KMS-11 (cell line): ENCODE data around the gene NADK2.
"Not testable (repeated sequence)": the region's sequence is repeated elsewhere in the genome, so short reads cannot be mapped to it uniquely, and the experiment has no call there.

Experiments
- H2AFZ ChIP-seq: fragments of 200-600 bp; sonication (generic); 2 replicates; pipeline ENCODE4 v1.6.1; 2016; ENCODE audit warnings: antibody characterized with exemption, mixed run types, low read depth
- H3K27ac ChIP-seq: fragments of 200-600 bp; sonication (generic); 2 replicates; pipeline ENCODE4 v1.6.1; 2016; ENCODE audit warnings: mild to moderate bottlenecking, mixed run types
- H3K27me3 ChIP-seq: fragments of 200-600 bp; sonication (generic); 2 replicates; pipeline ENCODE4 v1.6.1; 2017; ENCODE audit warnings: mild to moderate bottlenecking, low read depth, mixed run types, moderate library complexity; ENCODE audit not compliant: insufficient read depth
- H3K36me3 ChIP-seq: fragments of 200-600 bp; sonication (generic); 2 replicates; pipeline ENCODE4 v1.6.1; 2017; ENCODE audit warnings: mild to moderate bottlenecking, mixed run types; ENCODE audit not compliant: insufficient read depth
- H3K4me1 ChIP-seq: fragments of 200-600 bp; sonication (generic); 2 replicates; pipeline ENCODE4 v1.6.1; 2016; ENCODE audit warnings: mild to moderate bottlenecking, low read depth, mixed run types; ENCODE audit not compliant: poor library complexity, severe bottlenecking
- H3K4me2 ChIP-seq: fragments of 200-600 bp; sonication (generic); 2 replicates; pipeline ENCODE4 v1.7.0; 2016; ENCODE audit warnings: mild to moderate bottlenecking, mixed run types
- H3K4me3 ChIP-seq: fragments of 200-600 bp; sonication (generic); IDR thresholded peaks from 2 replicates; pipeline ENCODE4 v1.6.1; 2017; ENCODE audit warnings: low read depth, low read length, mixed read lengths; ENCODE audit not compliant: insufficient read depth
- H3K79me2 ChIP-seq: fragments of 200-600 bp; sonication (generic); 2 replicates; pipeline ENCODE4 v1.6.1; 2016; ENCODE audit warnings: low read depth, mixed run types; ENCODE audit not compliant: insufficient read depth
- H3K9ac ChIP-seq: fragments of 200-600 bp; sonication (generic); 2 replicates; pipeline ENCODE4 v1.6.1; 2016; ENCODE audit warnings: mild to moderate bottlenecking, mixed run types
- H4K20me1 ChIP-seq: fragments of 200-600 bp; sonication (generic); 2 replicates; pipeline ENCODE4 v1.6.1; 2016; ENCODE audit warnings: mild to moderate bottlenecking, mixed run types; ENCODE audit not compliant: insufficient read depth
- CTCF ChIP-seq: fragments of 200-600 bp; sonication (generic); conservative IDR thresholded peaks from 2 replicates; pipeline ENCODE4 v1.6.1; 2017; ENCODE audit warnings: low read depth, mild to moderate bottlenecking, antibody characterized with exemption, low read length, moderate library complexity, mixed read lengths

The NADK2 gene

DNA sequence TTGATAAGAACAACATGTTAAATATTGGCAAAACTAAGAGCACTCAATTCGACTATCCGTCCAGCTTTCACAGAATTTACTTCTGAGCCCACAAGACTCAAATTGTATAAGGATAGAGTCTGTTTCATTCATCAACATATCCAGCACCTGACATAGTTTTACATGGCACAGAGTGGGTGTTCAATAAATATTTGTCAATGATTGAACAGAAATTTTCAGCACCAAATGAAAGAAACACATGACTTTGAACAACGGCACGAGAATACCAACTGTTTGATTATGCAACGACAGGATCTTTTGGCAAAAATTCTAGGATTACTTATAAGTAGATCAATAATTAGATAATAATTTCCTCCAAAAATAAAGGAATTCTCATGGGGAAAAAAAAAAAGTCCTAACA lies 48.0 kb downstream of the NADK2 start:
- no peak overlapping the region for H3K27ac ChIP-seq

GRCh38 chr5:36184408-36184807 lies 57.3 kb downstream of the NADK2 start:
- H3K27me3 ChIP-seq, H3K27ac ChIP-seq, H2AFZ ChIP-seq, H3K36me3 ChIP-seq, H4K20me1 ChIP-seq, H3K79me2 ChIP-seq, H3K9ac ChIP-seq, H3K4me3 ChIP-seq, H3K4me1 ChIP-seq, H3K4me2 ChIP-seq: not testable (repeated sequence)

More for the DNA sequence above, 48.0 kb downstream of the NADK2 start:
- H3K4me1 ChIP-seq: no peaks in the 10 kb centered on the region
- H2AFZ ChIP-seq: no peak overlapping the region
- no peaks in the 10 kb centered on the region for H3K79me2 ChIP-seq
- no peak overlapping the region for H3K4me2 ChIP-seq
- no peak overlapping the region for H3K9ac ChIP-seq
- H4K20me1 ChIP-seq: no peaks in the 10 kb centered on the region
- H3K4me3 ChIP-seq: no peak overlapping the region
- no peaks in the 10 kb centered on the region for H3K27me3 ChIP-seq
- no peak for TF ChIP-seq CTCF
- no peaks in the 10 kb centered on the region; the same call in 1 of the 2 replicates for H3K36me3 ChIP-seq

DNA sequence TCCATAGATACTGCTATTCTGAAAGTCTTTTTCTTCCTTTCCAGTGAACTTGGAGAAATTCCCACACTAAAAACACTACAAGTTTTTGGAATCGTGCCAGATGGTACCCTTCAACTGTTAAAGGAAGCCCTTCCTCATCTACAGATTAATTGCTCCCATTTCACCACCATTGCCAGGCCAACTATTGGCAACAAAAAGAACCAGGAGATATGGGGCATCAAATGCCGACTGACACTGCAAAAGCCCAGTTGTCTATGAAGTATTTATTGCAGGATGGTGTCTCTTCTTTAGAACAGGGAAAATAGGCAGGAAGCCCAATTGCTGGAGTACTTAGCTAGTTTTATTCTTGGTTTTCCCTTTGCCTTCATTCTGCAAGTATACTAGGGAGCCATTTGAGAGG lies 60.0 kb downstream of the NADK2 start:
- TF ChIP-seq CTCF: no peak
- peaks cover 36% of the 10 kb centered on the region for H3K4me1 ChIP-seq
- H3K79me2 ChIP-seq: no peaks in the 10 kb centered on the region
- H3K36me3 ChIP-seq: no peaks in the 10 kb centered on the region; the same call in 1 of the 2 replicates
- no peak overlapping the region for H2AFZ ChIP-seq
- no peak overlapping the region for H3K27ac ChIP-seq
- no peaks in the 10 kb centered on the region for H3K27me3 ChIP-seq
- no peak overlapping the region for H3K9ac ChIP-seq
- H3K4me3 ChIP-seq: no peak overlapping the region
- H4K20me1 ChIP-seq: no peaks in the 10 kb centered on the region
- H3K4me2 ChIP-seq: no peak overlapping the region

- no peak overlapping the region for H3K4me2 ChIP-seq
- no peak for TF ChIP-seq CTCF
- no peak overlapping the region for H3K9ac ChIP-seq
- no peaks in the 10 kb centered on the region; the same call in 1 of the 2 replicates for H3K36me3 ChIP-seq
- H3K4me3 ChIP-seq: no peak overlapping the region
- no peak overlapping the region for H2AFZ ChIP-seq
- peaks cover 46% of the 10 kb centered on the region for H3K4me1 ChIP-seq
- no peaks in the 10 kb centered on the region for H4K20me1 ChIP-seq
- H3K79me2 ChIP-seq: no peaks in the 10 kb centered on the region; the same call in 1 of the 2 replicates
- H3K27ac ChIP-seq: no peak overlapping the region
- no peaks in the 10 kb centered on the region for H3K27me3 ChIP-seq
Observed at GRCh38 chr5:36180556-36181350, 61.0 kb downstream of the NADK2 start.

DNA sequence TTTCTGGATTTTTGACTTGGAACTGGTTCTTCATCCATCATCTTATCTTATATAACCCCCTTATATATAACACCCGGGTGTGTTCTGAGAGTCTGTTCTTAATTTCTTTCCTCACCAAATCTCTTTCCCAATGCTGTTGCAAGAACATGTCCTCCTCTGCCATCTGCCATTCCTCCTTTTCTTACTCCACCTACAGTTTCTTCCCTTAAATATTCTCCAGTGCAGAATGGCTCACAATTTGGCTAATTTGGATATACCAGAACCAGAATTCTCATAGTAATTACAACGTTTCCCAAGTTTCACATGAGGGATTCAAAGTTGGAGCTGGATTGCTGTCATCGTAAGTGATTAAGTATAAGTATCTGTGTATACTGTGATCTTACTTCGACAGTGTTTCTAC lies 61.8 kb downstream of the NADK2 start:
- no peak for TF ChIP-seq CTCF
- no peaks in the 10 kb centered on the region for H4K20me1 ChIP-seq
- no peaks in the 10 kb centered on the region for H3K27me3 ChIP-seq
- H3K4me3 ChIP-seq: no peak overlapping the region
- H3K9ac ChIP-seq: no peak overlapping the region
- no peaks in the 10 kb centered on the region; the same call in 1 of the 2 replicates for H3K36me3 ChIP-seq
- H3K4me1 ChIP-seq: peaks cover 54% of the 10 kb centered on the region
- H2AFZ ChIP-seq: no peak overlapping the region
- H3K79me2 ChIP-seq: no peaks in the 10 kb centered on the region; the same call in 1 of the 2 replicates
- H3K4me2 ChIP-seq: no peak overlapping the region
- no peak overlapping the region for H3K27ac ChIP-seq
